B cell (primary cell): Measurements from ENCODE around the gene TEF.

Experiments
- CTCF ChIP-seq: fragments of 200-600 bp; IDR thresholded peaks from one replicate; pipeline ENCODE4 v1.8.0; 2022; ENCODE audit warnings: antibody characterized with exemption, mild to moderate bottlenecking
- EZH2 ChIP-seq: IDR thresholded peaks from 2 replicates; pipeline ENCODE4 v1.6.1; 2012; ENCODE audit warnings: borderline replicate concordance, low read depth, mild to moderate bottlenecking, moderate library complexity, low read length; ENCODE audit not compliant: insufficient read depth, poor library complexity, severe bottlenecking

DNA sequence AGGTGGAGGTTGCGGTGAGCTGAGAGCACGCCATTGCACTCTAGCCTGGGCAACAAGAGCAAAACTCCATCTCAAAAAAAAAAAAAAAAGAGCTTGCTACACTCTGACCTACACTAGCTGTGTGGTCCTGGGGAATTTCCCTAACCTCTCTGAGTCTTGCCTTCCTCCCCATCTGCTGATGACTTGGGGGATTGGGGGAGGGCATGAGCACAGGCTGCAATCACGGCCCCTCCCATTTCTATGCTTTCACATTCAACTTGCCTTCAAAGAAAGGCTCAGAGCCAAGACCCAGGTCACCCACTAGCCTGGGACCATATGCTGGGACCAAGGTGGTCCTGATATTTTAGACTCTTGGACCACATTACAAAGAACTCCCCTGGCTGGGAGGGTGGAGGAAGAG is 39.8 kb upstream of the TEF start:
- no peak for TF ChIP-seq CTCF
- TF ChIP-seq EZH2: no peak
